IMR-90 (cell line): ENCODE results near the gene LRP1B.
A peak's percentile ranks its signal among the peaks of the same experiment; 100 is the strongest.

Experiments
- BHLHE40 ChIP-seq: fragments of 150-350 bp; IDR thresholded peaks from 2 replicates; pipeline ENCODE4 v1.6.1; 2016; ENCODE audit warnings: mild to moderate bottlenecking, low read depth, low read length
- CEBPB ChIP-seq: IDR thresholded peaks from 2 replicates; pipeline ENCODE4 v1.6.1; 2012; ENCODE audit warnings: low read depth, low read length, improper control_type of control experiment
- CTCF ChIP-seq: conservative IDR thresholded peaks from 2 replicates; pipeline ENCODE4 v1.5.1; 2012; ENCODE audit warnings: mild to moderate bottlenecking, low read depth, low read length, improper control_type of control experiment
- FOS ChIP-seq: fragments of 150-350 bp; IDR thresholded peaks from 2 replicates; pipeline ENCODE4 v1.6.1; 2016; ENCODE audit warnings: low read depth, low read length
- MAFK ChIP-seq: IDR thresholded peaks from 2 replicates; pipeline ENCODE4 v1.6.1; 2012; ENCODE audit warnings: low read depth, low read length, improper control_type of control experiment
- MAZ ChIP-seq: IDR thresholded peaks from 2 replicates; pipeline ENCODE4 v1.6.1; 2012; ENCODE audit warnings: low read depth, mild to moderate bottlenecking, low read length, improper control_type of control experiment, moderate library complexity, borderline replicate concordance
- MXI1 ChIP-seq: IDR thresholded peaks from 2 replicates; pipeline ENCODE4 v1.6.1; 2012; ENCODE audit warnings: low read depth, mild to moderate bottlenecking, low read length, moderate library complexity, borderline replicate concordance
- POLR2A ChIP-seq: IDR thresholded peaks from 2 replicates; pipeline ENCODE4 v1.6.1; 2012; ENCODE audit warnings: mild to moderate bottlenecking, low read depth, low read length
- RAD21 ChIP-seq: IDR thresholded peaks from 2 replicates; pipeline ENCODE4 v1.6.1; 2012; ENCODE audit warnings: low read length, improper control_type of control experiment
- RCOR1 ChIP-seq: IDR thresholded peaks from 2 replicates; pipeline ENCODE4 v1.6.1; 2012; ENCODE audit warnings: mild to moderate bottlenecking, low read length, improper control_type of control experiment; ENCODE audit not compliant: insufficient replicate concordance
- RFX5 ChIP-seq: IDR thresholded peaks from 2 replicates; pipeline ENCODE4 v1.8.0; 2012; ENCODE audit warnings: low read depth, mild to moderate bottlenecking, low read length, moderate library complexity
- SMC3 ChIP-seq: fragments of 150-350 bp; IDR thresholded peaks from 2 replicates; pipeline ENCODE4 v1.6.1; 2016; ENCODE audit warnings: low read depth, mild to moderate bottlenecking, antibody characterized with exemption, low read length, moderate library complexity
- USF2 ChIP-seq: fragments of 150-350 bp; IDR thresholded peaks from 2 replicates; pipeline ENCODE4 v1.6.1; 2017; ENCODE audit warnings: mild to moderate bottlenecking, antibody characterized with exemption, low read length, low read depth

GRCh38 chr2:140586379-140586778, 1544.4 kb downstream of the LRP1B start:
- TF ChIP-seq CTCF (peak; percentile 48), FOS (no peak), RFX5 (no peak), USF2 (no peak), CEBPB (no peak), BHLHE40 (no peak), RCOR1 (no peak), POLR2A (no peak), SMC3 (peak; percentile 34; the same call in 1 of the 2 replicates), RAD21 (peak; percentile 50), MXI1 (no peak), MAZ (no peak), MAFK (no peak)
